DOHH2 (cell line): ENCODE data around the gene TCOF1.

Experiments
- EZH2phosphoT487 ChIP-seq: fragments of 200-600 bp; sonication (generic); IDR thresholded peaks from 2 replicates; pipeline ENCODE4 v1.6.1; 2017; ENCODE audit warnings: borderline replicate concordance, mild to moderate bottlenecking, antibody characterized with exemption, low read length, moderate library complexity, mixed read lengths
- TF ChIP-seq, protein P1 (sequence below): fragments of 200-600 bp; sonication (generic); IDR thresholded peaks from one replicate; pipeline ENCODE4 v1.5.1; 2014; ENCODE audit warnings: antibody characterized with exemption, mild to moderate bottlenecking, low read depth, low read length; ENCODE audit not compliant: poor library complexity, severe bottlenecking

DNA sequence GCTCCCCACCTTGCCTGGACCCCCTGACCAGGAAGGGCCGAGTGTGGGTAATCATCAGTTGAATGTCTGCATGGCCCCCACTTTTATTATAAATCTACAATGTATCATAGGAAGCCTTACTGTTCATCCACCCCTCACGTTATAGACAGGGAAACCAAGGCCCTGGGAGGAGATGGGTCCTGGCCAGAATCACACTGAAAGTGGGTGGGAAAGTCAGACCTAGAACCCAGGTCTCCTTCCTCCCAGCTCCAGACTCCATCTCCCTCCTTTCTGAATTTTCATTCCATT is 38.1 kb downstream of the TCOF1 start:
- TF ChIP-seq, protein P1, sequence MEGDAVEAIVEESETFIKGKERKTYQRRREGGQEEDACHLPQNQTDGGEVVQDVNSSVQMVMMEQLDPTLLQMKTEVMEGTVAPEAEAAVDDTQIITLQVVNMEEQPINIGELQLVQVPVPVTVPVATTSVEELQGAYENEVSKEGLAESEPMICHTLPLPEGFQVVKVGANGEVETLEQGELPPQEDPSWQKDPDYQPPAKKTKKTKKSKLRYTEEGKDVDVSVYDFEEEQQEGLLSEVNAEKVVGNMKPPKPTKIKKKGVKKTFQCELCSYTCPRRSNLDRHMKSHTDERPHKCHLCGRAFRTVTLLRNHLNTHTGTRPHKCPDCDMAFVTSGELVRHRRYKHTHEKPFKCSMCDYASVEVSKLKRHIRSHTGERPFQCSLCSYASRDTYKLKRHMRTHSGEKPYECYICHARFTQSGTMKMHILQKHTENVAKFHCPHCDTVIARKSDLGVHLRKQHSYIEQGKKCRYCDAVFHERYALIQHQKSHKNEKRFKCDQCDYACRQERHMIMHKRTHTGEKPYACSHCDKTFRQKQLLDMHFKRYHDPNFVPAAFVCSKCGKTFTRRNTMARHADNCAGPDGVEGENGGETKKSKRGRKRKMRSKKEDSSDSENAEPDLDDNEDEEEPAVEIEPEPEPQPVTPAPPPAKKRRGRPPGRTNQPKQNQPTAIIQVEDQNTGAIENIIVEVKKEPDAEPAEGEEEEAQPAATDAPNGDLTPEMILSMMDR: no peak
- TF ChIP-seq EZH2phosphoT487: no peak
